WTC11 (cell line): ENCODE results near the gene PURB.

Source experiments
- KAT7 ChIP-seq: sonication (generic); formaldehyde crosslinking; IDR thresholded peaks from 2 replicates; pipeline ENCODE4 v1.8.1; 2023; ENCODE audit warnings: missing genetic modification reagents, mild to moderate bottlenecking, borderline replicate concordance
- NFE2L1 ChIP-seq: sonication (generic); formaldehyde crosslinking; IDR thresholded peaks from 2 replicates; pipeline ENCODE4 v1.8.1; 2023; ENCODE audit warnings: missing genetic modification reagents
- TP53 ChIP-seq: sonication (generic); formaldehyde crosslinking; IDR thresholded peaks from 2 replicates; pipeline ENCODE4 v1.8.1; 2023; ENCODE audit warnings: mild to moderate bottlenecking, missing genetic modification reagents
- ZNF121 ChIP-seq: sonication (generic); formaldehyde crosslinking; IDR thresholded peaks from 2 replicates; pipeline ENCODE4 v1.8.0; 2023; ENCODE audit warnings: missing genetic modification reagents
- ZNF263 ChIP-seq: sonication (generic); formaldehyde crosslinking; IDR thresholded peaks from 2 replicates; pipeline ENCODE4 v1.8.1; 2022; ENCODE audit warnings: low read depth, mild to moderate bottlenecking, moderate library complexity, missing genetic modification reagents
- TF ChIP-seq, protein P1 (sequence below): sonication (generic); formaldehyde crosslinking; IDR thresholded peaks from 2 replicates; pipeline ENCODE4 v1.8.1; 2022; ENCODE audit warnings: low read depth, mild to moderate bottlenecking, moderate library complexity, missing genetic modification reagents, borderline replicate concordance
- TF ChIP-seq, protein P2 (sequence below): fragments of 200-600 bp; IDR thresholded peaks from 2 replicates; pipeline ENCODE4 v1.8.0; 2022; ENCODE audit warnings: antibody characterized with exemption
- TF ChIP-seq, protein P3 (sequence below): fragments of 250-450 bp; sonication (Bioruptor Pico); IDR thresholded peaks from 2 replicates; pipeline ENCODE4 v1.8.0; 2021; ENCODE audit warnings: mild to moderate bottlenecking
- TF ChIP-seq, protein P4 (sequence below): sonication (generic); formaldehyde crosslinking; conservative IDR thresholded peaks from 2 replicates; pipeline ENCODE4 v1.8.1; 2022; ENCODE audit warnings: mild to moderate bottlenecking, missing genetic modification reagents
- TF ChIP-seq, protein P5 (sequence below): sonication (generic); formaldehyde crosslinking; IDR thresholded peaks from 2 replicates; pipeline ENCODE4 v1.8.1; 2023; ENCODE audit warnings: mild to moderate bottlenecking, missing genetic modification reagents, moderate library complexity
- TF ChIP-seq, protein P6 (sequence below): sonication (generic); formaldehyde crosslinking; IDR thresholded peaks from 2 replicates; pipeline ENCODE4 v1.8.0; 2022; ENCODE audit warnings: mild to moderate bottlenecking, missing genetic modification reagents

DNA sequence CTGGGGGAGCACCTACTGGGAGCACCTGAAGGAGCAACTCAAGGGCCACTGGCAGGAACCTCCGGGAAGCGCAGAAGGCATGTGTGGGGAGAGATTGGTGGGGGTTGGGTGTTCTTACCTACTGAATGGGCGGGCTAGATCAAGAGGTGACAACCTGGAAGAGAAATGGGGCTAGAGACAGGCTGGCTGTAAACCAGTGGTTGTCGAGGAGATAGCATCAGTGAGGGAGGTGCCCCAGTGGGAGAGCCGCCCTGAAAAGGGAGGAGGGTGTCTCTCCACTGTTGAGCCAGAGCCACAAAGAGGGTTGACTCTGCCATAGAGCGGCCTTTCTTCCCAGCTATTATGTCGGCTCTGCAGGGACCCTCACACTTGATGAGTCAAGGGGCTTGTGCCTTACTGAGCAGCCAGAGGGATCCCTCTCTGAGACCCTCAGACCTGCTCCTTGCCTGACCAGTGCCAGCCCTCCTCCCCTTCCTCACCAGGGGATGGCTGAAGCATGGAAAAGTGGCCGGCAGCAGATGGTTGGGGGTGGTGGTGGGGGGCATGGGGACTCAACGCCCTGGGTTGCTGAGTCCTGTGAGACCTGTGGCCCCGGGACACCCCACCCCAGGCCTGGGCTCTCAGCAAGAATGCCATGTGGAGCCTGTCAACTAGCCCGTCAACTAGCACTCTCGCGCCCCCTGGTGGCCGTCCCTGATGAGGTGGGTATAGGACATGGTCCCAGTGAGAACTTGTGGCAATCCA, 36.4 kb upstream of the PURB start:
- TF ChIP-seq, protein P1, sequence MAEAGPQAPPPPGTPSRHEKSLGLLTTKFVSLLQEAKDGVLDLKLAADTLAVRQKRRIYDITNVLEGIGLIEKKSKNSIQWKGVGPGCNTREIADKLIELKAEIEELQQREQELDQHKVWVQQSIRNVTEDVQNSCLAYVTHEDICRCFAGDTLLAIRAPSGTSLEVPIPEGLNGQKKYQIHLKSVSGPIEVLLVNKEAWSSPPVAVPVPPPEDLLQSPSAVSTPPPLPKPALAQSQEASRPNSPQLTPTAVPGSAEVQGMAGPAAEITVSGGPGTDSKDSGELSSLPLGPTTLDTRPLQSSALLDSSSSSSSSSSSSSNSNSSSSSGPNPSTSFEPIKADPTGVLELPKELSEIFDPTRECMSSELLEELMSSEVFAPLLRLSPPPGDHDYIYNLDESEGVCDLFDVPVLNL (CRISPR knock-in tag), result no peak
- TF ChIP-seq TP53 (CRISPR knock-in tag) (no peak), KAT7 (CRISPR knock-in tag) (no peak), ZNF121 (CRISPR knock-in tag) (no peak), NFE2L1 (no peak), ZNF263 (CRISPR knock-in tag) (no peak)
- TF ChIP-seq, protein P2, sequence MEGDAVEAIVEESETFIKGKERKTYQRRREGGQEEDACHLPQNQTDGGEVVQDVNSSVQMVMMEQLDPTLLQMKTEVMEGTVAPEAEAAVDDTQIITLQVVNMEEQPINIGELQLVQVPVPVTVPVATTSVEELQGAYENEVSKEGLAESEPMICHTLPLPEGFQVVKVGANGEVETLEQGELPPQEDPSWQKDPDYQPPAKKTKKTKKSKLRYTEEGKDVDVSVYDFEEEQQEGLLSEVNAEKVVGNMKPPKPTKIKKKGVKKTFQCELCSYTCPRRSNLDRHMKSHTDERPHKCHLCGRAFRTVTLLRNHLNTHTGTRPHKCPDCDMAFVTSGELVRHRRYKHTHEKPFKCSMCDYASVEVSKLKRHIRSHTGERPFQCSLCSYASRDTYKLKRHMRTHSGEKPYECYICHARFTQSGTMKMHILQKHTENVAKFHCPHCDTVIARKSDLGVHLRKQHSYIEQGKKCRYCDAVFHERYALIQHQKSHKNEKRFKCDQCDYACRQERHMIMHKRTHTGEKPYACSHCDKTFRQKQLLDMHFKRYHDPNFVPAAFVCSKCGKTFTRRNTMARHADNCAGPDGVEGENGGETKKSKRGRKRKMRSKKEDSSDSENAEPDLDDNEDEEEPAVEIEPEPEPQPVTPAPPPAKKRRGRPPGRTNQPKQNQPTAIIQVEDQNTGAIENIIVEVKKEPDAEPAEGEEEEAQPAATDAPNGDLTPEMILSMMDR, result peak; percentile 91
- TF ChIP-seq, protein P3, sequence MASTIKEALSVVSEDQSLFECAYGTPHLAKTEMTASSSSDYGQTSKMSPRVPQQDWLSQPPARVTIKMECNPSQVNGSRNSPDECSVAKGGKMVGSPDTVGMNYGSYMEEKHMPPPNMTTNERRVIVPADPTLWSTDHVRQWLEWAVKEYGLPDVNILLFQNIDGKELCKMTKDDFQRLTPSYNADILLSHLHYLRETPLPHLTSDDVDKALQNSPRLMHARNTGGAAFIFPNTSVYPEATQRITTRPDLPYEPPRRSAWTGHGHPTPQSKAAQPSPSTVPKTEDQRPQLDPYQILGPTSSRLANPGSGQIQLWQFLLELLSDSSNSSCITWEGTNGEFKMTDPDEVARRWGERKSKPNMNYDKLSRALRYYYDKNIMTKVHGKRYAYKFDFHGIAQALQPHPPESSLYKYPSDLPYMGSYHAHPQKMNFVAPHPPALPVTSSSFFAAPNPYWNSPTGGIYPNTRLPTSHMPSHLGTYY (CRISPR knock-in tag), result no peak
- TF ChIP-seq, protein P4, sequence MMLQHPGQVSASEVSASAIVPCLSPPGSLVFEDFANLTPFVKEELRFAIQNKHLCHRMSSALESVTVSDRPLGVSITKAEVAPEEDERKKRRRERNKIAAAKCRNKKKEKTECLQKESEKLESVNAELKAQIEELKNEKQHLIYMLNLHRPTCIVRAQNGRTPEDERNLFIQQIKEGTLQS (CRISPR knock-in tag), result no peak
- TF ChIP-seq, protein P5, sequence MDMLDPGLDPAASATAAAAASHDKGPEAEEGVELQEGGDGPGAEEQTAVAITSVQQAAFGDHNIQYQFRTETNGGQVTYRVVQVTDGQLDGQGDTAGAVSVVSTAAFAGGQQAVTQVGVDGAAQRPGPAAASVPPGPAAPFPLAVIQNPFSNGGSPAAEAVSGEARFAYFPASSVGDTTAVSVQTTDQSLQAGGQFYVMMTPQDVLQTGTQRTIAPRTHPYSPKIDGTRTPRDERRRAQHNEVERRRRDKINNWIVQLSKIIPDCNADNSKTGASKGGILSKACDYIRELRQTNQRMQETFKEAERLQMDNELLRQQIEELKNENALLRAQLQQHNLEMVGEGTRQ (CRISPR knock-in tag), result no peak
- TF ChIP-seq, protein P6, sequence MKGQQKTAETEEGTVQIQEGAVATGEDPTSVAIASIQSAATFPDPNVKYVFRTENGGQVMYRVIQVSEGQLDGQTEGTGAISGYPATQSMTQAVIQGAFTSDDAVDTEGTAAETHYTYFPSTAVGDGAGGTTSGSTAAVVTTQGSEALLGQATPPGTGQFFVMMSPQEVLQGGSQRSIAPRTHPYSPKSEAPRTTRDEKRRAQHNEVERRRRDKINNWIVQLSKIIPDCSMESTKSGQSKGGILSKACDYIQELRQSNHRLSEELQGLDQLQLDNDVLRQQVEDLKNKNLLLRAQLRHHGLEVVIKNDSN, result no peak
